Measurements from ENCODE around the gene ACADSB.

ACADSB gene

DNA sequence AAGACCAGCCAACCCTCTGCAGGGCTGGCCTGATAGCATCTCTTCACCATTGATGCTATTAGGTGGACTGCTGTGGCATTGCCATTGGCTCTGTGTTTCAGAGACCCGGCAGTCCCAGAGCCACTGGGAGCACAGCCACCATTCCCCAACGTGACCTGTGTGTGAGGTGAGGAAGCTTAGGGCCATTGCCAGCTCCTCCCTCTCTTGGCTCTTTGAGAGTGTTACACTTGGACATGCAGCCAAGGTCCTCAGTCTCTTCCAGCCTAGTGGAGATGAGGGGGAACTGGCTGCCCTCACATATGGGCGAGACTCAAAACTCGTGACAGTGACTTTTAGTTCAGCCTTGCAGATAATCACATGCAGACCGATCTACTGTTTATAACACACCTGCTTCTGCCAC lies 87.6 kb downstream of the ACADSB start:
- no peaks in the 10 kb centered on the region for H3K79me1 ChIP-seq (ENCODE audit: low read length)
- WGBS (ENCODE audit: extremely low coverage, insufficient coverage, low lambda C conversion rate): no CpG with 5 or more reads among the region's 5 CpGs
- no peaks in the 10 kb centered on the region for H3K27me3 ChIP-seq (ENCODE audit: insufficient read depth, low read length, poor library complexity)
- H3K4me2 ChIP-seq (ENCODE audit: low read length): no peak overlapping the region
- no peak overlapping the region for H2BK5ac ChIP-seq (ENCODE audit: low read length)
- no peak overlapping the region for H4K8ac ChIP-seq (ENCODE audit: low read depth, low read length)
- no peak overlapping the region for H3K9ac ChIP-seq (ENCODE audit: low read length)
- no peak overlapping the region for H3K4me3 ChIP-seq (ENCODE audit: low read length)
- DNase-seq: peak; percentile 12
- no peak overlapping the region for H2BK120ac ChIP-seq (ENCODE audit: low read depth, low read length)
- H3K27ac ChIP-seq (ENCODE audit: low read depth, low read length): no peak overlapping the region
- no peak overlapping the region for H3K23ac ChIP-seq (ENCODE audit: low read length)
- H4K5ac ChIP-seq (ENCODE audit: low read length): no peak overlapping the region
- no peaks in the 10 kb centered on the region for H3K36me3 ChIP-seq (ENCODE audit: control insufficient read depth, insufficient read depth, low read length)
- no peaks in the 10 kb centered on the region for H3K4me1 ChIP-seq (ENCODE audit: control insufficient read depth, low read depth, low read length)
- H2AK5ac ChIP-seq (ENCODE audit: low read length): no peak overlapping the region
- no peaks in the 10 kb centered on the region for H3K79me2 ChIP-seq (ENCODE audit: control insufficient read depth, insufficient read depth, low read length)
- no peak overlapping the region for H3K56ac ChIP-seq (ENCODE audit: low read length)
- H3K18ac ChIP-seq (ENCODE audit: low read length): no peak overlapping the region
- no peak overlapping the region for H2BK15ac ChIP-seq (replicated peaks; ENCODE audit: low read depth)
- H3K4ac ChIP-seq (ENCODE audit: low read depth, low read length): no peak overlapping the region

DNA sequence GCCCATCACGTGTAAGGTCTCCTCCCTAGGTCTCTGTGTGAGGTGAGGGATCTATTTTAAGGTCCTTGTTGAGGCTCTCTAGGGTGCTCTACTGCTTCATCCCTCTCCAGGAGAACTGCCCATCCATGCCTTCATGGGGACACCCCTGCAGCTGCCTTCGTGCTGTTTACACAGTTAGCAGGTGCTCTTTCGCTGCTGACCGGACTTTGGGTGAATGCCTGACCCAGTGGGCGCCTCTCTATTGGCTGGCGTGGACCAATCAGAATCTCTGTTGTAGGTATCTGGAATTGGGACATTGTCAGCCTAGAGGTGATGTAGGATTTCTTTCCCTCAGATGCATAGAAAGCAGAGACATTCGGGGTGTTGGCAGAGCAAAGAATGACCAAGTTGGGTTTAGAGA lies 88.2 kb downstream of the ACADSB start:
- Histone ChIP-seq H4K8ac (ENCODE audit: low read depth, low read length) (no peak overlapping the region), H3K4me2 (ENCODE audit: low read length) (no peak overlapping the region)

DNA sequence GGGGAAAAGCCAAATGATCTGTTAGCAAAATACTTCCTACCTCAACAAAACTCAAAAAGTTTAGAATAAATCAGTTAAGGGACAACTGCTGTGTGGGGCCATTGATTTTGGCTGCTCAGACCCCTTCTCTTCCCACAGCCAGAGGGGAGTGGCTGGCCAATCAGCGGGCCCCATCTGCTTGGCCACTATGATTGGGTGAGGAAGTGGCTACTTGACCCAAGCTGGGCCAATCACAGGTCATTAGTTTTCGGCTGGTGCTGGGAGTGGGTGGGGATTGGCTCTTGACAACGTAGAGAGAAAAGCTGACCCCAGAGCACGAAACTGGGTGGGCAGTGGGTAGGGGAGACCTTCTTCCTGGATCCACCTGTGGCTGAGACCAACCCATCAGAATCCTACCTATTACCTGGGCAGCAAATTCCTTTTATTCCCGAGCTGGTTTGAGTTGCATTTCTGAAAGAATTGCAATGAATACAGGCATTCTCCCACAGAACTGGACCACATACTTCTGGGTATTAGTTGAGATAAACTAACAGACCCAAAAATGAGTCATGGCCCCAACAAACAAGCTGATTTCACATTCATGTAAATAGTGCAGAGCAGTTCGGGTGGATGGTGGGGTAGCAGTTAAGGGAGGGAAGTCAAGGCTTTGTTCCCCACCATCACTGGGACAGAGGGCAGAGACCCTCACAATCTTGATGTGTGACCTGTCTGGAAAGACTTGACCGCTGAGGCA lies 91.4 kb downstream of the ACADSB start:
- Histone ChIP-seq H2AK5ac (ENCODE audit: low read length) (no peak overlapping the region), H3K4me2 (ENCODE audit: low read length) (no peak overlapping the region), H4K5ac (ENCODE audit: low read length) (no peak overlapping the region), H3K9ac (ENCODE audit: low read length) (no peak overlapping the region), H3K27me3 (ENCODE audit: insufficient read depth, low read length, poor library complexity) (no peaks in the 10 kb centered on the region), H3K36me3 (ENCODE audit: control insufficient read depth, insufficient read depth, low read length) (no peaks in the 10 kb centered on the region), H3K27ac (ENCODE audit: low read depth, low read length) (no peak overlapping the region), H4K8ac (ENCODE audit: low read depth, low read length) (no peak overlapping the region), H3K79me1 (ENCODE audit: low read length) (no peaks in the 10 kb centered on the region), H3K4me3 (ENCODE audit: low read length) (no peak overlapping the region), H2BK5ac (ENCODE audit: low read length) (no peak overlapping the region), H3K4me1 (ENCODE audit: control insufficient read depth, low read depth, low read length) (no peaks in the 10 kb centered on the region), H3K79me2 (ENCODE audit: control insufficient read depth, insufficient read depth, low read length) (no peaks in the 10 kb centered on the region), H3K23ac (ENCODE audit: low read length) (no peak overlapping the region), H3K4ac (ENCODE audit: low read depth, low read length) (no peak overlapping the region), H3K56ac (ENCODE audit: low read length) (no peak overlapping the region), H2BK120ac (ENCODE audit: low read depth, low read length) (no peak overlapping the region), H2BK15ac (replicated peaks; ENCODE audit: low read depth) (no peak overlapping the region), H3K18ac (ENCODE audit: low read length) (no peak overlapping the region)
- peak; percentile 14 for DNase-seq
- WGBS (ENCODE audit: extremely low coverage, insufficient coverage, low lambda C conversion rate): no CpG with 5 or more reads among the region's 7 CpGs

More for the DNA sequence above, 88.2 kb downstream of the ACADSB start:
- no peaks in the 10 kb centered on the region for H3K79me1 ChIP-seq (ENCODE audit: low read length)
- no peaks in the 10 kb centered on the region for H3K4me1 ChIP-seq (ENCODE audit: control insufficient read depth, low read depth, low read length)
- H3K4me3 ChIP-seq (ENCODE audit: low read length): no peak overlapping the region
- H2AK5ac ChIP-seq (ENCODE audit: low read length): no peak overlapping the region
- no peaks in the 10 kb centered on the region for H3K36me3 ChIP-seq (ENCODE audit: control insufficient read depth, insufficient read depth, low read length)
- no peaks in the 10 kb centered on the region for H3K27me3 ChIP-seq (ENCODE audit: insufficient read depth, low read length, poor library complexity)
- H2BK15ac ChIP-seq (replicated peaks; ENCODE audit: low read depth): no peak overlapping the region
- H3K23ac ChIP-seq (ENCODE audit: low read length): no peak overlapping the region
- H3K18ac ChIP-seq (ENCODE audit: low read length): no peak overlapping the region
- H3K9ac ChIP-seq (ENCODE audit: low read length): no peak overlapping the region
- H2BK5ac ChIP-seq (ENCODE audit: low read length): no peak overlapping the region
- no peak overlapping the region for H3K4ac ChIP-seq (ENCODE audit: low read depth, low read length)
- H3K79me2 ChIP-seq (ENCODE audit: control insufficient read depth, insufficient read depth, low read length): no peaks in the 10 kb centered on the region
- H3K56ac ChIP-seq (ENCODE audit: low read length): no peak overlapping the region
- H2BK120ac ChIP-seq (ENCODE audit: low read depth, low read length): no peak overlapping the region
- no peak overlapping the region for H4K5ac ChIP-seq (ENCODE audit: low read length)
- DNase-seq: no peak
- WGBS (ENCODE audit: extremely low coverage, insufficient coverage, low lambda C conversion rate): no CpG with 5 or more reads among the region's 7 CpGs
- H3K27ac ChIP-seq (ENCODE audit: low read depth, low read length): no peak overlapping the region

DNA sequence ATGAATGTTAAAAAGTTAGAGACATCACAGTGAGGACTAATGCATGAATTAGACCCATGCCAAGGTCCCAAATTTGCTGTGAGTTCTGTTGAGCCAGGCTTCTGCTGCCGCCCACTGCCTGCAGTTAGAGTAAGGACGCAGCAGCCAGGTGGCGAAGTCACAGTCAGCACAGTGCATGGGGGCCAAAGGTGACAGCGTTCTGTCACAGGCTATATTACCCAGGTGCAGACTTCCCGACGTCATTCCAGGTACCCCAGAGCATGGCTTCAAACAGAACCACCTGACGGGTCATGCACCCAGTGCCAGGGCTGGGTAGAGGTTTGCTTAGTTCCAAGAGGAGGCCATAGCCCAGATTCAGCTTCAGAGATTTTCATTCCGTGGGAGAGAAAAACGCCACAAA lies 93.1 kb downstream of the ACADSB start:
- Histone ChIP-seq H3K9ac (ENCODE audit: low read length) (no peak overlapping the region), H3K23ac (ENCODE audit: low read length) (no peak overlapping the region), H3K79me1 (ENCODE audit: low read length) (no peaks in the 10 kb centered on the region), H3K4me3 (ENCODE audit: low read length) (no peak overlapping the region), H3K4me2 (ENCODE audit: low read length) (no peak overlapping the region), H4K5ac (ENCODE audit: low read length) (no peak overlapping the region), H2BK15ac (replicated peaks; ENCODE audit: low read depth) (no peak overlapping the region), H2BK5ac (ENCODE audit: low read length) (no peak overlapping the region), H2AK5ac (ENCODE audit: low read length) (no peak overlapping the region), H3K56ac (ENCODE audit: low read length) (no peak overlapping the region), H3K79me2 (ENCODE audit: control insufficient read depth, insufficient read depth, low read length) (no peaks in the 10 kb centered on the region), H3K4me1 (ENCODE audit: control insufficient read depth, low read depth, low read length) (no peaks in the 10 kb centered on the region), H3K27me3 (ENCODE audit: insufficient read depth, low read length, poor library complexity) (no peaks in the 10 kb centered on the region), H3K36me3 (ENCODE audit: control insufficient read depth, insufficient read depth, low read length) (no peaks in the 10 kb centered on the region), H4K8ac (ENCODE audit: low read depth, low read length) (no peak overlapping the region), H3K27ac (ENCODE audit: low read depth, low read length) (no peak overlapping the region), H2BK120ac (ENCODE audit: low read depth, low read length) (no peak overlapping the region), H3K4ac (ENCODE audit: low read depth, low read length) (no peak overlapping the region), H3K18ac (ENCODE audit: low read length) (no peak overlapping the region)
- no CpG with 5 or more reads among the region's 9 CpGs for WGBS (ENCODE audit: extremely low coverage, insufficient coverage, low lambda C conversion rate)
- DNase-seq: no peak

DNA sequence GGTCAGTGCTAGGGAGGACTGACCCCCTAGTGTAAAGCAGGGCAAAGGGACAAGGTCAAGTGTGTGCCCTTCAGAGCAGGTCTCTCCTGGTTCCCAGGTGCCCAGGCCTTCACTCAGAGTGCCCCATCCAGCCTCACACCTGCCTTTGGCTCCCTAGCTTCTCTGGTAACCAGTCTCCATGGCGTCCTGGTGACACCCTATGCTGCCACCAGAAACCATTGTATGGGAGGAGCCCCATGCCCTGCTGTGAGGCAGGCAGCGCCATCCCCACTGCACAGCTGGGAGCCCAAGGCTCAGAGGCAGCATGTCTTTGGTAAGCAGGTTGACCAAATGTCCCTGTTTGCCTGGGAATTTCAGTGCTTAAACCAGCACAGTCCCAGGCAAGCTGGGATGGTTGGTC lies 93.9 kb downstream of the ACADSB start:
- H3K79me1 ChIP-seq (ENCODE audit: low read length): no peaks in the 10 kb centered on the region
- H3K79me2 ChIP-seq (ENCODE audit: control insufficient read depth, insufficient read depth, low read length): no peaks in the 10 kb centered on the region
- H3K18ac ChIP-seq (ENCODE audit: low read length): no peak overlapping the region

DNA sequence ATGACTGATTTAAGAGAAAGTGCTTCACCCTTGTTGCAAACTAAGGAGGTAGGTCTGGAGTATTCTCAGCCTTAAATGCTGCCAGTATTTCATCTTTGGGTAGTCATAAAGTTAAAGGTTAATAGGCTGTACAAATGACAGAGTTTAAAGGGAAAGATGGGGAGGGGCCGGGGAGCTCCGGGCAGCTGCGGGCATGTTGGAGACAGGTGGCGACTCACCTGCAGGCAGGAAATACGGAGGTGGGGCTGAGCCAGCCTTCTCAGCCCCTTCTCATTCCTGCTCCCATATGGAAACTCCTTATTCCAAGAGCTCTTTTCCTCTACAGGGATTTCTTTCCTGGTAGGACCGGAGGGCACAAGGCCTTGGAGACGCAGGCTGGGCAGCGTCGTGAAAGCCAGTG lies 95.1 kb downstream of the ACADSB start:
- no CpG with 5 or more reads among the region's 9 CpGs for WGBS (ENCODE audit: extremely low coverage, insufficient coverage, low lambda C conversion rate)
- H2BK5ac ChIP-seq (ENCODE audit: low read length): no peak overlapping the region
- no peak overlapping the region for H3K4me2 ChIP-seq (ENCODE audit: low read length)
- no peak overlapping the region for H2BK120ac ChIP-seq (ENCODE audit: low read depth, low read length)
- H4K5ac ChIP-seq (ENCODE audit: low read length): no peak overlapping the region
- no peaks in the 10 kb centered on the region for H3K79me1 ChIP-seq (ENCODE audit: low read length)
- H3K27me3 ChIP-seq (ENCODE audit: insufficient read depth, low read length, poor library complexity): no peaks in the 10 kb centered on the region
- DNase-seq: no peak
- H3K9ac ChIP-seq (ENCODE audit: low read length): no peak overlapping the region
- H3K4me1 ChIP-seq (ENCODE audit: control insufficient read depth, low read depth, low read length): no peaks in the 10 kb centered on the region
- no peak overlapping the region for H3K4ac ChIP-seq (ENCODE audit: low read depth, low read length)
- no peak overlapping the region for H3K27ac ChIP-seq (ENCODE audit: low read depth, low read length)
- no peak overlapping the region for H2AK5ac ChIP-seq (ENCODE audit: low read length)
- no peaks in the 10 kb centered on the region for H3K36me3 ChIP-seq (ENCODE audit: control insufficient read depth, insufficient read depth, low read length)
- H4K8ac ChIP-seq (ENCODE audit: low read depth, low read length): no peak overlapping the region
- no peak overlapping the region for H3K18ac ChIP-seq (ENCODE audit: low read length)
- H3K56ac ChIP-seq (ENCODE audit: low read length): no peak overlapping the region
- no peaks in the 10 kb centered on the region for H3K79me2 ChIP-seq (ENCODE audit: control insufficient read depth, insufficient read depth, low read length)
- H2BK15ac ChIP-seq (replicated peaks; ENCODE audit: low read depth): no peak overlapping the region
- H3K4me3 ChIP-seq (ENCODE audit: low read length): no peak overlapping the region
- H3K23ac ChIP-seq (ENCODE audit: low read length): no peak overlapping the region

More for the DNA sequence above, 93.9 kb downstream of the ACADSB start:
- WGBS (ENCODE audit: extremely low coverage, insufficient coverage, low lambda C conversion rate): no CpG with 5 or more reads among the region's 2 CpGs
- Histone ChIP-seq H3K27ac (ENCODE audit: low read depth, low read length) (no peak overlapping the region), H3K4me1 (ENCODE audit: control insufficient read depth, low read depth, low read length) (no peaks in the 10 kb centered on the region), H3K23ac (ENCODE audit: low read length) (no peak overlapping the region), H2BK120ac (ENCODE audit: low read depth, low read length) (no peak overlapping the region), H2BK15ac (replicated peaks; ENCODE audit: low read depth) (no peak overlapping the region), H3K4ac (ENCODE audit: low read depth, low read length) (no peak overlapping the region), H2BK5ac (ENCODE audit: low read length) (no peak overlapping the region), H3K36me3 (ENCODE audit: control insufficient read depth, insufficient read depth, low read length) (no peaks in the 10 kb centered on the region), H3K9ac (ENCODE audit: low read length) (no peak overlapping the region), H4K8ac (ENCODE audit: low read depth, low read length) (no peak overlapping the region), H3K27me3 (ENCODE audit: insufficient read depth, low read length, poor library complexity) (no peaks in the 10 kb centered on the region), H2AK5ac (ENCODE audit: low read length) (no peak overlapping the region), H3K4me3 (ENCODE audit: low read length) (no peak overlapping the region), H3K4me2 (ENCODE audit: low read length) (no peak overlapping the region), H3K56ac (ENCODE audit: low read length) (no peak overlapping the region), H4K5ac (ENCODE audit: low read length) (no peak overlapping the region)
- no peak for DNase-seq
